ENCODE data around the gene GALNT15.

Gene GALNT15

DNA sequence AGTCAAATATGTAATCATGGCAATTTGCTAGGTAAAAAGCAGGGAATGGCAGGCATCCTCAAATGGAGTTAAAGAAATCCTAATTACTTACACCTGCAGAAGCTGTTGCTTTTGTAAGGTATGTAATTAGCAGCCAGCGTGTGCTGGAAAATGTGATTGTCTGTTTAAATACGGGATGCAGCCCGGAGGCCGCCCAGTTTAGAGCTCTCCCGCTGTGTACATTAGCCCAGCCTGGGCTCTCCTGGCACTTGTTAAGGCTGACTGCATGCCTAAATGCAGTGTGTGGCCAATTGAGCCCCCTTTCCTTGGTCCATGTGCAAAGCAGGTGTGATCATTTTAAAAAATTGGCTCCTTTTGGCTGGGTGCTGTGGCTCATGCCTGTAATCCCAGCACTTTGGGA is 81.2 kb downstream of the GALNT15 start:
- DNase-seq, result no peak

DNA sequence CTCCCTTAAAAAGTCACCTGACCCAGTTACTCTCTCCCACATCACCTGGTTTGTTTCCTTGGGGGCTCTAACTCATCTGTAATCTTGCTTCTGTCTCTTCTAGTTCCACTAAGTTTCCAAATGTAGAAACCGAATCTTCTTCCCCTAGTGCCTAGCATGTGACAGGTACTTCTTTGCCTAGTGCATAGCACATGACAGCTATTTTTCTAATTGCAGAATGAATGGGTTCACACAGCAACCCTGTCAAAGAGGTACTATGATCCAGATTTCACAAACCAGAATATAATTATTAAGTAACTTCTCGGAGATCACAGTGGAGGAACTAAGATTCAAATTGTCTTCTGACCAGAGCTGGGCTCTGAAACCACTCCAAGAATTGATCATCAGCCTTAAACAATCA is 82.8 kb downstream of the GALNT15 start:
- DNase-seq, result no peak

DNA sequence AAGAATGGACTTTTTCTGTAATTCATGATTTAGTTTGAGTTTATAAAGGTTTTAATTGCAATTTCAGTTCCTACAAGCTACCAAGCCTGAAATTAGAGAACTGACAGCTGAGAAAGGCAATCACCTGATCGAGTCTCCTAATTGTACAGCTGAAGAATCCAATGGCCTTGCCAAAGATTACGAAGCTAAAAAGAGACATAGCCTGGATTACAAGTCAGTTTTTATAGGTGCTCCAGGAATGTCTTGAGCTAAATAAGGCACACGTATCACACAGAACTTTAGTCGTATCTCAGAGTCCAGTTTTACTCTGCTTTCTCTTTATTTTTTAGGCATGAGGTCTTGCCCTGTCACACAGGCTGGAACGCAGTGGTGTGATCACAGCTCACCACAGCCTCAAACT is 83.7 kb downstream of the GALNT15 start:
- no peak for DNase-seq

DNA sequence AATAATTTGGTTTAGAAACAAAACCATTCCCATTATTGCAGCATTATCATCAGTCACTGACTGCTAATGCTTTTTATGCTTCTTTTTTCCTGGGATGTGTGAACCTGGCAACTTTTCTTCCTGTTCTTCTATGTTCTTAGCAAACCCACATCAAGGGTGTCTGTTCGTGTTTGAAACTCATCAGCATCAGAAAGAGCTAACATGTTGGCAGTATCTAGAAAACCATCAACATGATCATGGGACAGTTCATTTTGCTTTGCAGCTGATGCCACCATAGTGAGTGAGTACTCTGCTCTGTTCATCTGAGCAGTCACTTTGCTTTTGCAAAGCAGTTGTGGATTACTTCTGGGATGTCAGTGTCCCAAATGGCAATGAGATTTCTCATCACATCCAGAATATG is 84.4 kb downstream of the GALNT15 start:
- DNase-seq, result no peak

DNA sequence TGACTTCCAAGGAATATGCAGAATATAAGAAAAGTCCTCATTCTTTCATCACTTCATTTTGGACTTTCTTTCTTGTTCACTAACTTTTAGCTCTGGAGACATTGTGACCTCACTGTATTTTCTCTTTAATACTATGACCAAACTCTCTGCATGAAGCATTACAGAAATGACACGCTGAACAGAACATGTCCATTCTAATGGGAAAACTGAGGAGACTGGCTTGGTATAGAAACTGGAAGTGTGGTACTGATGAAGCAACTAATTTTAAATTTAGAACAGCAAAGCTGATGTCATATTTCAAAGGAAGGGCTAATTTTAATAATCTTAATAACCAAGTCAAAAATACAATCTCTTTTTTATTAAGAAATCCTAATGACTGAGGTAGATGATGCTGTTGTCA is 85.6 kb downstream of the GALNT15 start:
- DNase-seq, result no peak

DNA sequence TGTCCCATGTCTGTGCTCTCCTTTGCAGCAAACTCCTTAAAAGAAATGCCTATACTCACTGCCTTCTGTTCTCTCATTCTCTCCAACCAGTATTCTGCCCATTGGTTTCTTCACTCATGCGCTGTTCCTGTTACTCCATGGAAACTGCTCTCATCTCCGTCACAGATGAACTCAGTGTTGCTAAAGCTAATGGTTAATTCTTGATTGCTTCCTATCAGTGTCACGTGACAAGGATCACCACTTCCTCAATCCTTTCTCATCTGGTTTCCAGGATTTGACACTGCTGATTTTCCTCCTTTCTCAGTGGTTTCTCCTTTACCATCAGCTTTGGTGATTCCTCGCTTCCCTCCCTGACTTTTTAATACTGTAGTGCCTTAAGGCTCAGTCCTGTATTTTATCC is 87.7 kb downstream of the GALNT15 start:
- DNase-seq, result no peak

DNA sequence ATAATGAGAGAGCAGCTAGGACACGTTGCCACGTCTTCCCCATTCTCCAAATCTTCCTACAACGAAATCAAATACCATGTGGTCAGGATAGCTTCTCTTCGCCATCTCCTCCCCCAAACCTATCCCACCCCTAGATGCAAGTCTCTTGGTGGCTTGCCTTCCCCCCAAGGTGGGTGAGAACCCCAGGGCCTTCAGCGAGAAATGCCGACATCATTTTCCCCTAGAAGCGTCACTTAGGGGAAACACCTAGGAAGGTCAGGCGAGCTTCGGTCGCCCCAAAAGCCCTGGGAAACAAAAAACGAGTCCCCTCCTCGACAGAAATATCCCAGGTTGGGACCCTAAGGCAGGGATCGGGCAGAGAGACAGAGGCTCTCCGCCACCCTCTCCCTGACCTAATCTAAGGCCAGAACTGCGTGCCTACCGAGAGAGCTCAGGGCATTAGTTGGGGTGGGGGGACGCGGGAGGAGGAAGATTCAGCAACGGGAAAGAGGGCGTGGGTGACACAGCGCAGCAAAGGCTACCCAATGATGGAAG is 89.8 kb downstream of the GALNT15 start:
- DNase-seq, result no peak

DNA sequence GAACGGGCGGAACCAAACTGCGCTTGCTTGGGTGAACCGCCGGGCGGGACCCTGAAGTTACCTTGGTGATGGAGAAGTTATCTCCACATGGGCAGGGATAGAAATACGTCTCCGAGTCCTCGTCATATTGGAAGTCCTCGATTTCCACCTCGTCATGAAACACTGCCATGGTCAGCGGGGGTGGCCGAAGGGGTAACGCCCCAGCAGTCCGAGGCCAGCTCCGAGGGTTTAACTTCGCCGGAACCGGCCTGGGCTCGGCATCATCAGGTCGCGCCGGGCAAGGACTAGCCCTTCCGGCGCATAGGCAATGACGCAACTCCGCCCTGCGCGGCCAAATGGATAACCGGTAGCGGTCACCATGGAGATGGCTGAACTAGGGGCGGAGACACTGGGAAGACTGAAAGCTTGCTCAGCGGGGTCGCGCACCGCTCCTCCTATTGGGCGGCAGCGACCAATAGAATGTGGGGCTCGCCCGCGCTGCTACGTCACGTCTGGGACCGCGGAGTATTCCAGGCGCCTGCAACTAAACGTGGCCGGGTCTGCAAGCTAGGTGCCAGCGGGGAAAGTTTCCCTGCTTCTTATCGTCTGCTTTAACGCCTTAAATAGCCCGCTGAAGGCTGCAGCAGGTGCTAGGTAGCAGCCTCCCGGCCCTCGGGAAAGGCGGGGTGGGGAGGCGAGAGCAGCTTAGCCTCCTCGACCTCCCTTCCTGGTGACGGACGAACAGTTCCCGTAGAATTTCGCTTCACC is 90.4 kb downstream of the GALNT15 start, which contains the start of the genes DPH3 and OXNAD1:
DPH3 (minus strand) TSS at position 236 of the 747 bp plus-strand sequence; CDS start at position 169, 67 bp downstream.
OXNAD1 (plus strand) TSS at position 505 of the 747 bp plus-strand sequence. CDS start 5,741 bp downstream, outside the sequence.
- peak; percentile 99 for DNase-seq

DNA sequence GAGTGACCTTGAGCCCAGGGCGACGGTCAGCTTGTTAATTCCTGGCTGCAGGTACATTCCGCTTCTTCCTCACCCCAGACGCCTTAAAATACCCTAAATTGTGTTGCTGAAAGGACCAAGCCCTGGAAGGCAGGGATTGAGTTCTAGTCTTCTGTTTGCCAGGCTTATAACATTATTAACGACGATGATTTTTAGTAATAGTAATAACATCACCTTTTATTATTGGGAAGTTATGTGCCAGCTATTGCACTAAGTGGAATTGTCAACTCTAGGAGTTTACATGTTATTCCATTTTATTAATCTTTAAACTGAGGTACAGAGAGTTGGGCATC is 90.9 kb downstream of the GALNT15 start:
- no peak for DNase-seq

DNA sequence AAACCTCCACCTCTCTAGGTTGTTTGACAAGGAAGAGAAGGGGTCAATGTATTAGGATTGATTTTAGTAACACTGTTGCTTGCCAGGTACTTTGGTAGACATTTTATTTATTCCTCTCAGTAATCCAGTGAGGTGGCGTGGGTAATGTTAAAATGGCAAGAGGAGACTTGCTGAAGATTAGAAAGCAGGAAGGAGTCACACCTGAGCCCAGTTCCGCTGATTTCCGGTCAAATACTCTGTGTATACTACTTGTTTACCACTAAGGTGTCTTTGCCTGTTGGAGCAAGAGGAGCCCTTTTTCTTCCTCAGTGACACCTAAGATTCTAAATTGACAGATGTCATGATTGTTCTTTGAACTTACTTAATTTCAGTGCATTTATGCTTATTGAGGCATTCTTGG is 92.2 kb downstream of the GALNT15 start:
- DNase-seq, result no peak

DNA sequence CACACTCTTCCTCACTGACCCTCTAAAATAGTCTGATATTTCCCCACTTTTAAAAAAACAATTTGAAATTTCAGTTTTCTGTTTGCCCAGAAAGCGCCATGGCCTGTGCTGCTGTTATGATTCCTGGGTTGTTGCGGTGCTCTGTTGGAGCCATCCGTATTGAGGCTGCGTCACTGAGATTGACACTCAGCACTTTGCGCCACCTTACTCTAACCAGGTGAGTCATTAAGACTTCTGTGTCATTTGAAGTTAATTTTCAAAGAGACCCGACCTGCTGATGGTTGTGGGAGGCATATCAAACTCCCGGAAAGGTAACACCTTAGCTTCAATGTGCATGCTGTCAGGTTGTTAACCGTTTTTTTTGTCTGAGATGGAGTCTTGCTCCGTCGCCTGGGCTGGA is 96.4 kb downstream of the GALNT15 start:
- no peak for DNase-seq

DNA sequence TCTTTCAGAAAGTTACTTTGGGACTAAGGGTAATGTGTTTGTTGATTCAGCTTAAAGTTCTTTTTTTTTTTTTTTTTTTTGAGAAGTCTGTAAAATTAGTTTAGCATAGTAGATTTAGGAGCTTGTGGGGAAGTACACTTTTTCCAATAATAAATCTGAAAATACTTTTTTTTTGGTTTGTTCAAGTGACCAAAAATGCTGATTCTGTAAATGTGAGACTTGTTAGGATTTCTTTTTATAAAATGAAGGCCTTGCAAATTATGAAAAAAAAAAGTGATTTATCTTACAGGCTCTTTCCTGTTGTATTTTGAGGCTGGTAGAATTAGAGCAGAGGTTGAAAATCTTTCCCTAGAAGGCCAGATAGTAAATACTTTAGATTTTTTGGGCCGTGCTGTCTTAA is 98.1 kb downstream of the GALNT15 start:
- DNase-seq, result no peak

DNA sequence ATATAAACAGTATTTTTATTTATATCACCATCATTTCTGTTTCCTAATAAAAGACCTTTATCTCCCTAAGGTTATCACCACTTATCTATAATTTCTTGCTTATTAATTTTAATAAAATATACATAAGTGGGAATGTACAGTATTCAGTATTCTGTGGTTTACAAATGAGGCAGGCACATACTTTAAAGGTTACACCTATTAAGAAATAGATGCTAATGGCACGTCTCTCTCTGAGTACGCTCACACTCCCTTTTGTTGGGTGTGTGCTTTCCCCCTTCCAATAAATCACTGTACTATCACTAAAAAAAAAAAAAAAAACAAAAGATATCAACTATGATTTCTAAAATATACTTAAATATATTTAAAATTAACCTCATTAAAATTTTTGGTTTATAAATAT is 99.4 kb downstream of the GALNT15 start:
- DNase-seq, result no peak

DNA sequence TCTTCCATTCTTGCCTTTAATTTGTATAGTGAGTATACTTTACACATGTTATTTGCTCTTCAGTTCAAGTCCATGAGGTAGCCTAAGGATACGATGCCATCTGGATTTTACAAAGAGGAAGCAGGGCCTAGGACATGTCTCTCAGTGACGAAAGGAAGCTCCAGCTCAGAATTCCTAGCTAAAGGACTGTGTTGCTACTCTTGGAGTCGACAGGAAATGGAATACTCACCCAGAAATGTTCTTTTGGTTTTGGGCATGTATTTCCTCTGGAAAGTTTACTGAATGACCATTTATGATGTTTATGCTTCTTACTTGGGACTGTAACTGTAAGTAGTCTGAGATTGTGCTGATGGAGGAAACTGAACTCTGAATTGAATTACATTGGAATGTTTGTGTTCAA is 103.0 kb downstream of the GALNT15 start:
- DNase-seq, result no peak

DNA sequence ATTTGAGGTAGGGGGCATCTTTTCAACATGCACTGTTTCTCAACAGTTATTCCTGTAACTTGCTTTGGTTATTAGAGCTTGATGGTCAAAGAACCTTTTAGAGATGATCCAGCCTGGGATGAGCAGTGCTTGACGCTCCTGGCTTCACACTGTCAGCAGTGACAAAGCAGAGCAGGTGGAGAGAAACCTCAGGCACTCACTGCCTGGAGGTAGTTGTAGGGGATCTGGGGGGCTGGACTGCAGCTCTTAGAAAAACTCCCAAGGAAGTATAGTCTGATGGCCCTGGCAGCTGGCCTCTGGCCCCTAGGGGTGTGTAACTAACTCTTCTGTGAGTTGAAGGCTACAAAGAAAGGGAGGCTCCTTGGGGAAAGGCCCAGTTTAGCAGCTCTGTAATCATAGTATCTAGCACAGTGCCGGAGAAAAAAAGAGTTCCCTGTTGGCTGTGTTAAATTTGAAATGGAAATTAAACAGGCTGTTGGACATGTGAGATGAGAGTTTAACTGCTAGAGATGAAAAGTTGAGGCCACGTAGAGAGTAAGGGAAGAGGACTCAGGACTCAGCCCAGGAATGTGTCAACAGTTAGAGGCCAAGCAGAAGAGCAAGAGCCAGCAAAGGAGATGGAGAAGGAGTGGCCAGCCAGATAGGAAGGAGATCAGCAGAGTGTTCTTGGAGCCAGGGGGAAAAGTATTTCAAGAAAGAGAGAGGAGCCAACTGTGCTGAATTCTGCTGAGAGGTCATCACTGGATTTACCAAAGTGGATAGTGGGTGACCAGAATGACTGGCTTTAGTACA is 104.7 kb downstream of the GALNT15 start:
- no peak for DNase-seq

DNA sequence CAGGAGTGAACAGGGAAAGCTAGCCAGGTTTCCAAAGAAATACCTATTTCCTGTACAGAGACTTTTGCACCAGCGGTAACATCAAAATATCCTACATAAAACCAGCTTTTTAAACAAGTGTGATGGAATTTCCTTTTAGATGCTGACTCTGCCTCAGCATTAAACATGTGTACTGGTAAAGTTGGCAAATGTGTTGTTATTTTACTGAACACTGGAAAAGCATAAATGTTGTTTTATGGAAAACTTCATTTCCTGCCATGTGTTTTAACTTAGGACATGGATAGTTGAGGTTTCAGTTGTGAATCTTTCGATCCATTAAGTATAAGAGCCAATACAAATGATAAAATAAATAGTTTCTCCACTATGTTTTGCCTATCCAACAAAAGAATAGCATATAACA is 106.2 kb downstream of the GALNT15 start:
- no peak for DNase-seq

Data from CD4-positive, alpha-beta T cell treated with Interleukin-12 subunit alpha and Interleukin-12 subunit beta, for 1 hour (primary cell).